Osteocyte (in vitro differentiated cells): ENCODE measurements around the gene MINK1. TPM values are rescaled to one million over a fixed set of nuclear protein-coding genes. Genes with fewer than 3 reads are reported as not detected.
"Not testable (repeated sequence)": the region's sequence is repeated elsewhere in the genome, so short reads cannot be mapped to it uniquely, and the experiment has no call there.

Experiments used
- DNase-seq: peaks from one replicate; pipeline ENCODE4 v3.0.0; 2021; ENCODE audit warnings: mixed read lengths; ENCODE audit not compliant: unreplicated experiment; ENCODE audit errors: extremely low spot score
- H3K27ac Mint-ChIP-seq: one replicate; pipeline ENCODE4 v1.8.0; 2021; ENCODE audit warnings: mild to moderate bottlenecking, mixed read lengths; ENCODE audit not compliant: unreplicated experiment
- H3K27me3 Mint-ChIP-seq: one replicate; pipeline ENCODE4 v1.8.0; 2021; ENCODE audit warnings: mixed read lengths; ENCODE audit not compliant: unreplicated experiment
- H3K36me3 Mint-ChIP-seq: one replicate; pipeline ENCODE4 v1.8.0; 2021; ENCODE audit warnings: mixed read lengths; ENCODE audit not compliant: unreplicated experiment
- H3K4me1 Mint-ChIP-seq: one replicate; pipeline ENCODE4 v1.8.0; 2021; ENCODE audit warnings: mixed read lengths; ENCODE audit not compliant: unreplicated experiment
- H3K4me3 Mint-ChIP-seq: one replicate; pipeline ENCODE4 v1.8.0; 2021; ENCODE audit warnings: mild to moderate bottlenecking, moderate library complexity, mixed read lengths; ENCODE audit not compliant: unreplicated experiment
- H3K9me3 Mint-ChIP-seq: one replicate; pipeline ENCODE4 v1.8.0; 2021; ENCODE audit warnings: mixed read lengths; ENCODE audit not compliant: unreplicated experiment
- CTCF ChIP-seq: fragments of 200-600 bp; sonication (generic); IDR thresholded peaks from 2 replicates; pipeline ENCODE4 v1.5.0; 2021; ENCODE audit warnings: antibody characterized with exemption, mild to moderate bottlenecking, moderate library complexity
- total RNA-seq: library from RNA; stranded (reverse); gene quantifications from 2 replicates; pipeline ENCODE4 v1.2.1, GENCODE V29; 2021

MINK1 gene
- total RNA-seq, 1 donor from 2014 or later: 93.3 TPM

GRCh38 chr17:4852567-4853207 is 19.5 kb downstream of the MINK1 start:
- DNase-seq: no peak
- H3K4me1 Mint-ChIP-seq: peaks cover 54% of the 10 kb centered on the region
- H3K27me3 Mint-ChIP-seq: no peaks in the 10 kb centered on the region

GRCh38 chr17:4853208-4853671 is 20.1 kb downstream of the MINK1 start:
- Mint-ChIP-seq H3K4me1 (peaks cover 53% of the 10 kb centered on the region), H3K36me3 (peaks cover 17% of the 10 kb centered on the region), H3K27me3 (no peaks in the 10 kb centered on the region), H3K4me3 (no peak overlapping the region), H3K27ac (no peak overlapping the region), H3K9me3 (no peaks in the 10 kb centered on the region)
- no peak for TF ChIP-seq CTCF
- DNase-seq: no peak

More at GRCh38 chr17:4852567-4853207, 19.5 kb downstream of the MINK1 start:
- H3K27ac Mint-ChIP-seq: peak overlapping the region; percentile 74
- H3K36me3 Mint-ChIP-seq: peaks cover 17% of the 10 kb centered on the region
- no peak overlapping the region for H3K4me3 Mint-ChIP-seq
- no peak for TF ChIP-seq CTCF
- no peaks in the 10 kb centered on the region for H3K9me3 Mint-ChIP-seq

GRCh38 chr17:4854111-4854681 is 21.1 kb downstream of the MINK1 start:
- no peak overlapping the region for H3K4me3 Mint-ChIP-seq
- no peak for TF ChIP-seq CTCF
- H3K36me3 Mint-ChIP-seq: peaks cover 17% of the 10 kb centered on the region
- no peak for DNase-seq
- H3K27ac Mint-ChIP-seq: peak overlapping the region; percentile 25
- H3K9me3 Mint-ChIP-seq: no peaks in the 10 kb centered on the region
- H3K27me3 Mint-ChIP-seq: no peaks in the 10 kb centered on the region
- peaks cover 54% of the 10 kb centered on the region for H3K4me1 Mint-ChIP-seq

GRCh38 chr17:4856271-4856936 is 23.3 kb downstream of the MINK1 start:
- peaks cover 38% of the 10 kb centered on the region for H3K4me1 Mint-ChIP-seq
- DNase-seq: no peak
- H3K27me3 Mint-ChIP-seq: no peaks in the 10 kb centered on the region
- no peak overlapping the region for H3K4me3 Mint-ChIP-seq
- H3K27ac Mint-ChIP-seq: no peak overlapping the region
- no peaks in the 10 kb centered on the region for H3K9me3 Mint-ChIP-seq
- H3K36me3 Mint-ChIP-seq: peaks cover 23% of the 10 kb centered on the region
- no peak for TF ChIP-seq CTCF

GRCh38 chr17:4856937-4857314 is 23.8 kb downstream of the MINK1 start:
- peaks cover 23% of the 10 kb centered on the region for H3K36me3 Mint-ChIP-seq
- no peak overlapping the region for H3K27ac Mint-ChIP-seq
- H3K4me3 Mint-ChIP-seq: no peak overlapping the region
- no peak for TF ChIP-seq CTCF
- no peaks in the 10 kb centered on the region for H3K27me3 Mint-ChIP-seq
- no peaks in the 10 kb centered on the region for H3K9me3 Mint-ChIP-seq
- DNase-seq: no peak
- peaks cover 37% of the 10 kb centered on the region for H3K4me1 Mint-ChIP-seq

- not testable (repeated sequence) for H3K27ac Mint-ChIP-seq, H3K9me3 Mint-ChIP-seq, DNase-seq, H3K27me3 Mint-ChIP-seq, H3K4me3 Mint-ChIP-seq
- peaks cover 23% of the 10 kb centered on the region for H3K36me3 Mint-ChIP-seq
- H3K4me1 Mint-ChIP-seq: peaks cover 33% of the 10 kb centered on the region
These were observed 24.2 kb downstream of the MINK1 start for GRCh38 chr17:4857347-4857746.
